GM19023 (cell line): ENCODE measurements around the gene BEST1.
A peak's percentile ranks its signal among the peaks of the same experiment; 100 is the strongest.
"Not testable (repeated sequence)": the region's sequence is repeated elsewhere in the genome, so short reads cannot be mapped to it uniquely, and the experiment has no call there.

ENCODE experiments used
- ATAC-seq: cut with Tn5 transposase; IDR thresholded peaks from one replicate; pipeline ENCODE4 v1.9.1; 2021; ENCODE audit warnings: mild to moderate bottlenecking, moderate library complexity; ENCODE audit not compliant: unreplicated experiment

BEST1 gene

DNA sequence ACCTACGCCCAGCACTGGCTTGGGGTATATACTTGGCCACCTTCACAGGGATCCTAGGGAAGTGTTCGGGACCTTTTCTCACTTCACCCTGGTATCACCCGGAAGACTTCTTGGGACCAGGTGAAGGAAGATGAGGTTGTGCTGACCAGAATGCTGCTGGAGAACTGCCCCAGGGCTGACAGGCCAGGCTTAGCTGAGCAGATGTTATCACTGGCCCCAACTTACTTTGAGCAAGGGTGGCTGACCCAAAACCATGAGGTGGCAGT lies 12.8 kb downstream of the BEST1 start:
- ATAC-seq: no peak

DNA sequence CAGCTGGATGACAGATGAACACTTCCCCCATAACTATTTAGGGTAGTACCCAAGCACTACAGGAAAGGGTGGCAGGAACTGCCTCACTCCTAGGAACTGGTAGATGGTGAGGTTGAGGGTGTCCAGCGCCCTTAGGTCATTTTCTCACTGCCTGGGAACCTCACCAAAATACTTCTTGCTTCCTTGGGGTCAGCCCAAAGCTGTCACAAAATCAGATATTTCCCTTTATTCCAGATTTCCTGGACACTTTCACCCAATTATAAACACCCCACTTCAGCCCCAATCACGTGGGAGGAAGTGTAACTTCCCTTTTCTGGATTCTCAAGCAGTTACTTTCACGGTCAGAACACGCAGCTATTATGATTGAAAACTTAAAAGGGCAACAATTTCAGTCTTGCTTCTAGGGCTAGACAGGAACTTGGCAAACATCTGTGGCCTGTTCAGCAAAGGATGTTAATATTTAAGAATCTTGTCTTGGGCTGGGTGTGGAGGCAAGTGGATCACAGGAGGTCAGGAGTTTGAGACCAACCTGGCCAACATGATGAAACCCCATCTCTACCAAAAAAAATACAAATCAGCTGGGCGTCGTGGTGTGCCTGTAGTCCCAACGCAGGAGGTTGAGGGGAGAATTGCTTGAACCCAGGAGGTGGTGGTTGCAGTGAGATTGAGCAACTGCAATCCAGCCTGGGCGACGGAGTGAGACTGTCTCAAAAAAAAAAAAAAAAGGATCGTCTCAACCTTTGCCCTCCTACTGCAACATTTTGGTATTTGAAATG lies 13.3 kb downstream of the BEST1 start:
- ATAC-seq: no peak

DNA sequence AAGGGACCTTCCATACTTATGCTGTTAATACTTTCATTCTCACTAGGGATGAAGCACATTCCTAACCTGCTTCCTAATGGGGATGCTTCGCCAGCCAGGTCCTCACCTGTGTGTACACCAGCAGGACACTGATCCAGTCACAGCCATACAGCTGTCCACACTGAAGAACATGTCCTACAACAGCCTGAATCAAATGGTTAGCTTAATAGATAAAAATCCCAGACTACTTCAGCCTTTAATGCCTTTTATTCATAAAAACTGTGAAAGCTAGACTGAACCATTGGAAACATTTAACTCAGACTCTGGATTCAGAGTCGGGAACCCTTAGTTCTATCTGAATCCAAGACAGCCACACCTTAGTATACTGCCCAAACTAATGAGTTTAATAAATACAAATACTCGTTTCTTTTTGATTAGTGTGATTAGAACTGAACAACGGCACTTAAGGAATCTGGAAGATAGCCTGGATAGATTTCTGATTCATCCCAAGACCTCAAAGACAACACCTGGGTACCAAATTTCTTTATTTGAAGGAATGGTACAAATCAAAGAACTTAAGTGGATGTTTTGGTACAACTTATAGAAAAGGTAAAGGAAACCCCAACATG lies 14.0 kb downstream of the BEST1 start:
- ATAC-seq: no peak

DNA sequence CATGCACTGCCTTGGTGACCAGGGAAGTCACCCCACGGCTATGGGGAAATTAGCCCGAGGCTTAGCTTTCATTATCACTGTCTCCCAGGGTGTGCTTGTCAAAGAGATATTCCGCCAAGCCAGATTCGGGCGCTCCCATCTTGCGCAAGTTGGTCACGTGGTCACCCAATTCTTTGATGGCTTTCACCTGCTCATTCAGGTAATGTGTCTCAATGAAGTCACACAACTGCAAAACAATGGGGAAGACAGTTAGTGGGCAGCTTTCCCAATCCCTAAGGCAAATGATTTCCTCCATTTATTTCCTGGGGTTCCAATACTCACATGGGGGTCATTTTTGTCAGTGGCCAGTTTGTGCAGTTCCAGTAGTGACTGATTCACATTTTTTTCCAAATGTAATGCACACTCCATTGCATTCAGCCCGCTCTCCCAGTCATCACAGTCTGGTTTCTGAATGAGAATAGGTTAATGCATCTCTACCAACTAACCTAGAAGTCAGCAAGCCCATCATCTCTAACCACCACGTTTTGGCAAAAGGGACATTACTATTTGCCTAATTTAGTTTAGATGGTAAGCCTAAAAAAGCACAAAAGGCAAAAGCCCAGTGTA lies 14.6 kb downstream of the BEST1 start:
- ATAC-seq: not testable (repeated sequence)

DNA sequence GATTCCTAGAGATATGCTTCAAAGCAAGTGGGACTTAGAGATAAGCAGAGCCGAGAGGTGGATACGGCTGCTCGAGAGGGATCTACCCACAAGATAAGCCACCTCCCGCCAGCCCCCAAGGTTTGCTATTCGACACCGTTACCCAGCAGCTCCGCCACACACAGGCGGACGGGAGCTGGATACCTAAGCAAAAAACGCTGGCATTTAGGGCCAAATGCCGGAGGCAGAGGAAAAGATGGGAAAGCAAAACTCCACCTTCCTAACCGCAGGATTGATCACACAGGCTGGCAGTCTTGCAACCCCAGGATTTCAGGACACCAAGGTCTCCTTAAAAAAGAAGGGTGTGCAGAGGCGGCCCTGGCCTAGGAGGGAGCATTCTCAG lies 16.6 kb downstream of the BEST1 start:
- no peak for ATAC-seq

DNA sequence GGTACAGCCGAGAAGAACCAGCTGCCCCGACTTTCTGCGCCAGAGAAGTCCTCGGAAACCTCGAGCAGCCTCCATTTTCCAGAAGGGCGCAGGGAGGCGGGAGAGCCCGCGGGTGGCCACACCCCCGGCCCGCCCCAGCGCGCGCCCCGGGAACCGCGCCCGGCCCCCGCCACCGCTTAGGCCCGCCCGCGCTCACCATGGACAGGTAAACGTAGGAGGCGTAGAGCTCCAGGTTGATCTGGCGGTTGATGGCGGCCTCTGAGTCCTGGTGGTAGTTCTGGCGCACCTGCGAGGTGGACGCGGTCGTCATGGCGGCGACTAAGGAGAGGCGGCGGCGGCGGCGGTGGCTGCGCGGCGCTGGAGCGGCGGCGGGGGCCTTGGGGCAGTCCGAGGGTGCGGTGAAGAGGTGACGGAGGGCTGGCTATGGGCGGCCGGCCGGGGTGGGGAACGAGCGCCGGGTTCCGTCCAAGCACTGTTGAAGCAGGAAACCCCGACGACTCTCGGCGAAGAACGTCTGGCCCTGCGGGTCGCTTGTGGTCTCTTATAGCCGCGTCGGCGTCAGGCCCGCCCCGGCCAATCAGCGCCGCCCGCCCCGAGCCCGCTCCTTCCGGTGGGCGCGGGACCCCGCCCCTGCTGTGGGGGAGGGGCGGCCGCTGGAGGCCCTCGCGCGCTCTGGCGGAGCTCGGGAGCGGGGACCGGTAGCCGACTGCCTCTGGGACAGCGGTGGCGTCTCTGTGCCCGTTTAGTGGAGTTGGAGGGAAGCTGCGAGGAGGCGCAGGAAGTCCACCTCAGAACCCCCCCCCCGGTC lies 17.2 kb downstream of the BEST1 start, which contains the start of gene FTH1:
Gene FTH1 (minus strand): TSS at position 519 of the 808 bp plus-strand sequence. CDS start 209 bp downstream, at position 310.
- peak; percentile 64 for ATAC-seq

DNA sequence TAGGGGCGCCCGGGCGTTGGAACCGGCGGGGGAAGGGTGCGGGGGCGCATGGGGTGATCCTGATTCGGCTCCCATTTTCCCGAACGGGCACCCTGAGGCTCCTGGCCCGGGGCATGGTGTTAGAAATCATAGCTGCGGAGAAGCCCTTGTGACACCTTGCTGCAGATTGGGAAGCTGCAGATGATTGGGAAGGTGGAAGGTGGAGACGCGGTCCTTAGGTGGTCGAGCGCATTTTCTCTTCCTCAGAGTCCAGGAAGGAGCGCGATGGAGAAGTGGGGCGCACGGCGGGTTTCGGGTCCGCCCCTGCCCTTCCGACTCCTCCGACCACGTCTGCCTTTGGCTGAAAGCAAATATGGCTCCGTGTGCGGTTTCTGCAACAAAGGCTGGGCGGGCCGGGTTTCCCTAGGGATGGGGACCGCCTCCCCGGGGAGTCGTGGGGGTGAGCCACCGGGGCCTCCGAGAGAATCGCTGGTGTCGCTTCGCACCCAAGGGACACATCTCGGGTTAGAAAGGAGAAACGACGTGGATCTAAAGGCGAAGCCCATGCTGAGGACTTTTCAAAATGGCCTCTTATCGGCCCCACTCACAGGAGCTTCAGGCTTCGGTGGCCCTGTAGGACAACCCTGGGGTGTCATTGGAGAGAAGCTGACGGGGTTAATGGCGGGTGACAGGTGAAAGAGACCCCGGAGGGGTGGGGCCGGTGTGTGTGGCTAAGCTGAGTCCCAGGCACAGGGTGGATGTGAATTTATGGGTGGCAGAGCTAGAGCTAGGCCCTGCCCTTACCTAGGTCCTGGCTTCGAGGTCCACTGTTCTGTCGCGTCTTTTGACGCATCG lies 18.0 kb downstream of the BEST1 start:
- peak; percentile 40 for ATAC-seq

DNA sequence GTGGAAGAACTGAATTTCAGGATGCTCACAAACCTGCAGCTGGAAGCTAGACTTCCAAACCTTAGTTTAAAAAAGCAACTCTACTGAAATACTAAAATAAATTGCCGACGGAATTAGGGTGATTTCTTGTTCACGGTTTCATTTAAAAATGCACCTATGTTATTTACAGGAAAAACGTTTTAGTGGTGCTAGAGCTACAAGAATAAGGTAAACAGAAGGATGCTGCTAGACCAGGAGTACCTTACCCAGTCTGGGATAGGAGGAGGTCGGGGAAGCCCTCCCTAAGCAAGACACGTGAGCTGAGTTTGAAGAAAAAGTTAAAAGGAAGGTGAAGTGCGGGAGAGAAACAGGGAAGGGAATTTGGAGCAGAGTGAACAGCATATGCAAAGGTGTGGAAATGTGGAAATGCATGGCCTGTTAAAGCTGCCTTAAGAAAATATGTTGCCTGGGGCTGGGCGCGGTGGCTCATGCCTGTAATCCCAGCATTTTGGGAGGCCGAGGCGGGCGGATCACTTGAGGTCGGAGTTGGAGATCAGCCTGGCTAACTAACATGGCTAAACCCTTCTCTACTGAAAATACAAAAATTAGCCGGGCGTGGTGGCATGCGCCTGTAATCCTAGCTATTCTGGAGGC lies 18.7 kb downstream of the BEST1 start:
- no peak for ATAC-seq

DNA sequence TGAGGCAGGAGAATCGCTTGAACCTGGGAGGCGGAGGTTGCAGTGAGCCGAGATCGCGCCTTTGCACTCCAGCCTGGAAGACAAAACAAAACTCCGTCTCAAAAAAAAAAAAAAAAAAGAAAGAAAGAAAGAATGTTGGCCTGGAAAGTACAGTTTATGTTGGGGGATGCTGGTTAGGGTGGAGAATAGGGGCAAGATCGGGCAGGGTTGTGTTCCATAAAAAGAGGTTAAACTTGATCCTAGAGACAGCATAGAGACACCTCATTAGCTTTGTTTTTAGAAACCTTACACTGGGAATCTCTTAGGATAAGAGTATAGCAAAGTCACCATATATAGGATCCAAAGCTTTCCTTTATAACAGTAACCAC lies 19.2 kb downstream of the BEST1 start:
- ATAC-seq: no peak

DNA sequence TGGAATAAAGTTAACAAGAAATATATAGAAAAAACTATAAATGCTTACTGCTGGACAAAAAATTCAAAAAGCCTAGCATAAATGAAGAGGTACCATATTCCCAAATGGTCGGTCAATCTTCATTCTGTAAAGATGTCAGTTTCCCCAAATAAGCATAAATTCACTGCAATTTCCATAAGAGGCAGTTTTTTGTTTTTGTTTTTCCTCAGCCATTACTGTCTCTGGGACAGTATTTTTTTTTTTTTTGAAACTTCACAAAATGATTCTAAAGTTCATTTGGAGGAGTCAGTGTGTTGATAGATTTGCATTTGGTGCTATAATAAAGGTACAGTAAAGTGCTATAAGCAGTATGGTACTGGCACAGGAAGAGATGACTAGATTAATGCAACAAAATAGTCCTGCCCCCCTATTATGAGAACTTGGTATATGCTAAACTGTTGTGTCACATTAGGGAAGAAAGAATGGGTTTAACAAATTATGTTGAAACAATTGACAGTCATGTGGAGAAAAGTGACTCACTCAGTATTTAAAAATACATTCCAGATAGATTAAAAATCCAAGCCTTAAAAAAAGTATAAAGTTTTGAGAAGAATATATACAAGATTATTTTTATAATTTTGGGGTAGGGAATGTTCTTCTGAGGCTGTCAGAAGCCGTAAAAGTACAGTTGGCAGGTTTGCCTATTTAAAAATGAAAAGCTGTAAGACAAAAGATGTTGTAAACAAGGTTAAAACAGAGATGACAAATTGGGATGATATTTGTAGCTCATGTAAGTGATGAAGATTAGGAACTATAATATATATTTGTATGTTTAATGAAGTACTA lies 19.9 kb downstream of the BEST1 start:
- ATAC-seq: no peak

DNA sequence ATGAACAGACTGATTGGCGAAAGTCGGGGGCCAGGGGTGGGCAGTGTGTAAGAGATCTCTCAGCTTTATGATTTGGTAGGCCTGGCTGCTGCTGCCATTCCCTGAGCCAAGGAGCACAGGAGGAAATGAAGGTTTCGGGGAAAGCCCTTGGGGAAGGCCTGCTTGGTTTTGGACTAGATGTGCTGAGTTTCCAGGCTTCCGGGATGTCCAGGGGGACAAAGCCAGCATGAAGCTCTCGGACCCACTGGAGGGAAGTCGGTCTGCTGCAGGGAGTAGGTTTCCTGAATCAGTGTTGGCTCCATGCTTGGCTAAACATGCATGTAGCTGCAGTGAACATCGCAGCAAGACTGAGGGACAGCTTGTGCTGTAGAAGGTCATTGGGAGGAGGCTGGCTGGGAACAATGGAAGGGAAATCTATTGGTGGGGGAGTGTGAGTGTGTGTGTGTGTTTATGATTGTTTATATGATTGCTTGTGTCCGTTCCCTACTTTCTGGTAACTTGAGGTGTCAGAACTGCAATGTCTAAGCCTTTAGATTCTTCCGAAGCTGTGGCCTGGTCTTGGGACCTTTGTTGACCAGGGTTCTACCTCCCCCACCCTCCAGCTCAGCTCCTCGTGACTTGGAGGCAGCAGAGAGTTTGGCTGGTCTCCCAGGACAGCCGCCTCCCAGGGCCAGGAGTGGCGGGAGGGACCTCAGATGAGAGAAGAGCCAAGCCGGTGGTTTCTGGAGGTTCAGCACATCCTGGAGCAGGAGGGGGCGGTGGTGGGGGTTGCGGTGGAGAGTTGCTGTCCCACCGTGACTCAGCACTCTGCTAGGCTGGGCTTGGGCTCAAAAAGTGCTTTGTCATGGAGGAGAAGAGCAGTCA lies 21.3 kb downstream of the BEST1 start:
- ATAC-seq: no peak

DNA sequence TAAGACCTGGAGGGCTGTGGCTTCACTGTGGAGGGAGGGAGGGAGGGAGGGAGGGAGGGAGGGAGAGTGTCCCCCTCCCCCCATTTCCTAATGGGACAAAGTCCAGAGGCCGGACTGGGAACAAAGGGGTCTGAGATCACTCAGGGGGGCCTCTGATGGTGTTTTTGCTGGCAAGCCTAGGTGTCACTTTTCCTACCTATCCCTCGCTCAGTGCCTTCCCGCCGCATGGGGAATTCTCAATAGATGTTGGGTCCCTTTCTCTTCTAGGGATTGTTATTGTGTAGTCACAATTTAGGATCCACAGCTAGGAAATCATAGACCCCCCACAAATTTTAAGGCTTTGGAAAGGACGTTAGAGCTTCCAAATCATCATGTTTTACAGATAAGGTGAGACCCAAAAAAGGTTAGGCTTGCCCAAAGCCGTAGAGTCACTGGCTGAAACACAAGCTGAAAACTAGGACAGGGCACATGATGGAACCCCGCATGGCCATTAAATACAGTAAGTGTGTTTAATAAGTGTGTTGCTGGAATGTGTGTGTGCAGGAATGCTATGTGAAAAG lies 22.0 kb downstream of the BEST1 start:
- no peak for ATAC-seq

DNA sequence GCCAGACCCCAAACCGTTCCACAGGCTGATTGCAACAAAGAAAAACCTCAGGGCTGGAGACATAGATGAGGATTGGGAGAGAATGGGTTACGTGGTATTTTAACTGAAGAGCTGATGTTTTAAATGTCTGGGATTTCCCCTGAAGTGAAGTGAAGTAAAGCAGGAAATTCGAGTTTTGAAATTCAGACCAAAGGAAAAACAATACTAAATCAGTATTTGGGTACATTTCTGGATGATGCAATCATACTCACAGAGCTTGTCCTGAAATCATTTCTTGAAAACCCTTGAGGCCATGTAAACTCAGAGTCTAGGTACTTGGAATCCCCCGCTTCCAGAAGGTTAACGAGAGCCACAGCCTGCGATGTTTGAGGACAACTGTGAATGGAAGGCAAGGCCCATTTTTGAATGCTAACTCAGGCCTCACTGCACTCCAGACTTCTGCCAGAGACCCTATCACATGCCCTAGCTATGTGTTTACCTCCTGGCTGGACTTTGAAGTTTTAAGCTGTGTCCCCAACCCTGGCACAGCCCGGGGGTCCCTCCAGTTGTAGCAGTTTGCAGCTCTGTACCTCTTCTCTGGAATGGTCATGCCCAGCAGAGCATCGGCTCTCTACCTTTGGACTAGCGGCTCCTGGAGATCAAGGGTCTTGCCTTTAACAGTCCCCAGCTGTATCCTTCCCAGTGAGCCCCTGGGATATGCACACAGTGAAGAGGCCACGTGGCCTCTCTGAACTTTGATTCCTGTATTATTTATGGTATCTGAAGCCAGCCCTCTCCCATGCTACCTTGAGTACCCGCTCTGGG lies 22.7 kb downstream of the BEST1 start:
- ATAC-seq: no peak

DNA sequence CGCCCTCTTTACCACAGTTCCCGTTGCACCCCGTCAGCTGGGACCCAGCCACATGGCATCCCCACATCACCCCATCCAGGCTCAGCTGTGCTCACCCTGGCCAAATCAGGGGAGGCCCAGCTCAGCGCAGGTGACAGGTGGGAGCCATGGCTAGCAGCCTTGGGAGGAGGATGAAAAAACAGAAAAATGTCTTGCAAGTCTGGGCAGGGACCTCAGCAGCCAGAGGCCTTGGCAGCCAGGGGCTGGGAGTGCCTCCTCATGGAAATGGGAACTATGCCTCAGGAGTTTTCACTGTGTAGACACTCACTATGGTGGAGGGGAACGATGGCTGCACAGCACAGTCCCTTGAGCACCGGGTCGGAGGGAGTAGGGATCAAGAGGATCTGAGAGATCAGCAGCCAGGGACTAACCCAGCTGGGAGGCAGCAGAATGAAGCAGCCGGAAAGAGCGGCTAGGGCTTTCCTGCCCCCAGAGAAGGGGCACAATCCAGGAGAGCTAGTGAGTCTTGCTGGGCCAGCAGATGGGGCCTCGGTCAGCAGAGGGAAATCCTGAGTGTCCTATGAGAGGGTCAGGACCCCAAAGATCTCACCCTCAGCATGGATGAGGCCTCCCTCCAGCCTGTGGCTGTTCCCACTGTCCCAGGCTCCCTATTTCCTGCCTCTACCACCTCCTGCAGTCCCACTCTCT lies 23.5 kb downstream of the BEST1 start:
- no peak for ATAC-seq

DNA sequence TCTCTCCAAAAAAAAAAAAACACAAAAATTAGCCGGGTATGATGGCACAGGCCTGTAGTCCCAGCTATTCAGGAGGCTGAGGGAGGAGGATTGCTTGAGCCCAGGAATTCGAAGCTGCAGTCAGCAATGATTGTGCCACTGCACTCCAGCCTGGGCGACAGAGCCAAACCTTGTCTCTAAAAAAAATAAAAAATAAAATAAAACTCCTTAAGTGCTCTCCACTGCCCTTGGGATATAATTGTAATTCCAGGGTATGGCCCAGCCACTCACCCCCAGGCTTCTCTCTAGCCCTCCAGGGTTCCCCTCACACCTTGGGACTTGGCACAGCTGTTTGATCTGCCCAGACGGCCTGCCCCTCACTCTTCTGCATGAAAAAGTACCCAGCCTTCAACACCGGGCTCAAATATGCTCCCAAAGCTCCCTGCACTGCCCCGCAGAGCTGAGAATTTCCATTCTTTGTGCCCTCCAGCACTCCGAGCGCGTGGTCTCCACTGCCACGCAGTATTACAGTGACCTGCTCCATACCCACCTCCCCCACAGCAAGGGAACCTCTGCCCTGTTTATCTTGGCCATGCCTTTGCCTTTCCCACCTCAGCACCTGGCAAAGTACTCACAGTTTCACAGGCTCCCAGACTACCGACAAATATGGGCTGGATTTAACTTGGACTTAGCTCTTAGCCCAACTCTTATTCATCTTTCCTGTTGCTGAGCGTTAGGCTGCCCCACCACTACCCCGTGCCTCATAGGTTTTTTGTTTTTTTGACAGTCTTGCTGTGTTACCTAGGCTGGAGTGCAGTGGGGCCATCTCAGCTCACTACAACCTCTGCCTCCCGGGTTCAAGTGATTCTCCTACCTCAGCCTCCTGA lies 24.8 kb downstream of the BEST1 start:
- ATAC-seq: no peak
